Natural killer cell (primary cell): ENCODE measurements around the gene CSNK1E. TPM values are rescaled to one million over a fixed set of nuclear protein-coding genes. Genes with fewer than 3 reads are reported as not detected.

ENCODE experiments used
- ATAC-seq, 3 donors: fragments of 150-1000 bp in 2 of 3; fragments of 200-7000 bp in 1 of 3; cut with Tn5 transposase; 1 replicate in 1 of 3; 2 replicates in 2 of 3; pipeline ENCODE4 v1.10.0; 2021; ENCODE audit warnings: mild to moderate bottlenecking in 2 of 3, moderate library complexity in 2 of 3
- DNase-seq, 2 donors: peaks; one replicate each; pipeline versions ENCODE4 v3.0.0 to v3.0.0-alpha.2; 2013 to 2021; ENCODE audit warnings: mixed read lengths in 1 of 2
- H3K27ac ChIP-seq: one replicate; pipeline ENCODE4 v1.5.1; 2013; ENCODE audit warnings: mild to moderate bottlenecking, low read length
- H3K27me3 ChIP-seq: one replicate; pipeline ENCODE4 v1.6.1; 2013; ENCODE audit warnings: low read length; ENCODE audit not compliant: control insufficient read depth, insufficient read depth
- H3K36me3 ChIP-seq: one replicate; pipeline ENCODE4 v1.6.1; 2013; ENCODE audit warnings: low read length; ENCODE audit not compliant: control insufficient read depth, insufficient read depth
- H3K4me1 ChIP-seq: one replicate; pipeline ENCODE4 v1.6.1; 2013; ENCODE audit warnings: low read length; ENCODE audit not compliant: control insufficient read depth, insufficient read depth
- H3K4me3 ChIP-seq: one replicate; pipeline ENCODE4 v1.5.1; 2013; ENCODE audit warnings: low read length
- H3K9me3 ChIP-seq: one replicate; pipeline ENCODE4 v1.6.1; 2013; ENCODE audit warnings: low read length; ENCODE audit not compliant: control insufficient read depth, insufficient read depth
- H3K27ac Mint-ChIP-seq, 2 donors: one replicate each; pipeline ENCODE4 v1.8.0; 2022; ENCODE audit warnings: mild to moderate bottlenecking in 2 of 2, mixed read lengths in 2 of 2, moderate library complexity in 1 of 2
- H3K27me3 Mint-ChIP-seq, 2 donors: one replicate each; pipeline ENCODE4 v1.8.0; 2022; ENCODE audit warnings: low read depth in 2 of 2, mixed read lengths in 2 of 2
- H3K36me3 Mint-ChIP-seq: one replicate; pipeline ENCODE4 v1.8.0; 2022; ENCODE audit warnings: mixed read lengths
- H3K4me1 Mint-ChIP-seq, 2 donors: one replicate each; pipeline ENCODE4 v1.8.0; 2022; ENCODE audit warnings: mixed read lengths in 2 of 2
- H3K4me3 Mint-ChIP-seq: one replicate; pipeline ENCODE4 v1.8.0; 2022; ENCODE audit warnings: mild to moderate bottlenecking, moderate library complexity, mixed read lengths
- H3K9me3 Mint-ChIP-seq, 2 donors: one replicate each; pipeline ENCODE4 v1.8.0; 2022; ENCODE audit warnings: mixed read lengths in 2 of 2
- CTCF ChIP-seq: fragments of 200-600 bp; IDR thresholded peaks from one replicate; pipeline ENCODE4 v1.8.0; 2022; ENCODE audit warnings: antibody characterized with exemption
- WGBS: methylation state at CpG from one replicate; pipeline ENCODE4 v1.1.7; 2013; ENCODE audit warnings: missing lambda C conversion rate; ENCODE audit not compliant: insufficient coverage; 5-methylcytosine and 5-hydroxymethylcytosine counted together
- intact Hi-C: fragments of 100-400 bp; cut with micrococcal nuclease; formaldehyde crosslinking; loops from one replicate; pipeline ENCODE4 v1.14.2; 2022
- total RNA-seq, 4 donors: library from RNA; stranded (reverse); fragments of 120-200 nt in 1 of 4; gene quantifications; one replicate each; pipeline versions ENCODE4 v1.2.3 to v1.2.4, GENCODE V29; 2013 to 2022

The CSNK1E gene
- total RNA-seq, 3 donors from 2014 or later (not counting 1 experiment from before 2014, with no cell fraction given) = 126 to 178 (median 149) TPM

- H3K4me3 ChIP-seq = no peak overlapping the region
- no peaks in the 10 kb centered on the region for H3K27me3 ChIP-seq
- no peaks in the 10 kb centered on the region for H3K27me3 Mint-ChIP-seq
- H3K4me1 ChIP-seq = no peaks in the 10 kb centered on the region
- WGBS = 96% methylated on average over 12 of the region's 12 CpGs
- no peaks in the 10 kb centered on the region for H3K4me1 Mint-ChIP-seq
- no peaks in the 10 kb centered on the region for H3K9me3 Mint-ChIP-seq
- no peaks in the 10 kb centered on the region for H3K9me3 ChIP-seq
- H3K27ac ChIP-seq = no peak overlapping the region
- H3K4me3 Mint-ChIP-seq = no peak overlapping the region
- H3K27ac Mint-ChIP-seq = peak overlapping the region in 1 of 2 donors; percentile 11
- H3K36me3 Mint-ChIP-seq = no peaks in the 10 kb centered on the region
- peaks cover 12% of the 10 kb centered on the region for H3K36me3 ChIP-seq
- no peak for DNase-seq
- no peak for TF ChIP-seq CTCF
- no peak for ATAC-seq
- intact Hi-C loops = no loop called here
These were observed 27.6 kb downstream of the CSNK1E start for GRCh38 chr22:38289583-38290082.

GRCh38 chr22:38286915-38287669 is 30.1 kb downstream of the CSNK1E start:
- Mint-ChIP-seq H3K27me3 (no peaks in the 10 kb centered on the region), H3K4me3 (no peak overlapping the region)

GRCh38 chr22:38285018-38285417 is 32.2 kb downstream of the CSNK1E start:
- Mint-ChIP-seq H3K27ac (no peak overlapping the region), H3K27me3 (no peaks in the 10 kb centered on the region), H3K36me3 (no peaks in the 10 kb centered on the region), H3K4me1 (no peaks in the 10 kb centered on the region), H3K4me3 (no peak overlapping the region), H3K9me3 (no peaks in the 10 kb centered on the region)
- DNase-seq (no peak), ATAC-seq (no peak)
- no peak overlapping the region for H3K27ac ChIP-seq
- no peaks in the 10 kb centered on the region for H3K9me3 ChIP-seq
- no peak overlapping the region for H3K4me3 ChIP-seq
- no peaks in the 10 kb centered on the region for H3K4me1 ChIP-seq
- WGBS = 91% methylated on average over 8 of the region's 8 CpGs
- H3K27me3 ChIP-seq = no peaks in the 10 kb centered on the region
- no peak for TF ChIP-seq CTCF
- no peaks in the 10 kb centered on the region for H3K36me3 ChIP-seq
- intact Hi-C loops = no loop called here

More at GRCh38 chr22:38286915-38287669, 30.1 kb downstream of the CSNK1E start:
- DNase-seq = no peak
- Histone ChIP-seq H3K4me3 (no peak overlapping the region), H3K36me3 (no peaks in the 10 kb centered on the region), H3K27ac (no peak overlapping the region), H3K9me3 (no peaks in the 10 kb centered on the region), H3K27me3 (no peaks in the 10 kb centered on the region), H3K4me1 (no peaks in the 10 kb centered on the region)
- 94% methylated on average over 11 of the region's 11 CpGs for WGBS
- Mint-ChIP-seq H3K36me3 (no peaks in the 10 kb centered on the region), H3K9me3 (no peaks in the 10 kb centered on the region), H3K27ac (no peak overlapping the region), H3K4me1 (no peaks in the 10 kb centered on the region)
- no peak for TF ChIP-seq CTCF
- ATAC-seq = no peak
- intact Hi-C loops = no loop called here

- DNase-seq (no peak), ATAC-seq (no peak)
- Histone ChIP-seq H3K4me3 (no peak overlapping the region), H3K27ac (no peak overlapping the region), H3K36me3 (no peaks in the 10 kb centered on the region), H3K9me3 (no peaks in the 10 kb centered on the region), H3K4me1 (no peaks in the 10 kb centered on the region), H3K27me3 (no peaks in the 10 kb centered on the region)
- no peaks in the 10 kb centered on the region for H3K4me1 Mint-ChIP-seq
- H3K36me3 Mint-ChIP-seq = no peaks in the 10 kb centered on the region
- H3K27ac Mint-ChIP-seq = no peak overlapping the region
- WGBS = 100% methylated on average over 4 of the region's 5 CpGs
- H3K9me3 Mint-ChIP-seq = no peaks in the 10 kb centered on the region
- H3K4me3 Mint-ChIP-seq = no peak overlapping the region
- no peaks in the 10 kb centered on the region for H3K27me3 Mint-ChIP-seq
- intact Hi-C loops = no loop called here
- TF ChIP-seq CTCF = no peak
These were observed 33.2 kb downstream of the CSNK1E start for GRCh38 chr22:38284042-38284402.
